OCI-LY7 (cell line): Measurements from ENCODE around the gene GLIS1. TPM values are rescaled to one million over a fixed set of nuclear protein-coding genes. Genes with fewer than 3 reads are reported as not detected.
"Not testable (repeated sequence)": the region's sequence is repeated elsewhere in the genome, so short reads cannot be mapped to it uniquely, and the experiment has no call there.

Source experiments
- BruUV-seq: library from RNA; stranded (reverse); fragments of 400-500 nt; replicated peaks from 2 replicates; lab custom pipeline; 2021; lab: Mats Ljungman, UMichigan
- CTCF ChIA-PET: fragments of 300-600 bp; sonication (Branson Sonifier 250); formaldehyde crosslinking; loops from one replicate; lab custom pipeline; 2022; ENCODE audit warnings: antibody characterized with exemption; ENCODE audit not compliant: unreplicated experiment; lab: Charles Lee
- POLR2A ChIA-PET: fragments of 300-600 bp; sonication (Branson Sonifier 250); formaldehyde crosslinking; loops from one replicate; lab custom pipeline; 2022; ENCODE audit warnings: antibody characterized with exemption; lab: Charles Lee
- DNase-seq: peaks from one replicate; pipeline ENCODE4 v3.0.0-alpha.2; 2015; ENCODE audit warnings: low spot score
- H2AFZ ChIP-seq: fragments of 200-600 bp; sonication (generic), shearing (Covaris generic); 2 replicates; pipeline ENCODE4 v1.6.1; 2014; ENCODE audit warnings: mild to moderate bottlenecking, antibody characterized with exemption, low read length, moderate library complexity
- H3K27ac ChIP-seq: fragments of 200-600 bp; sonication (generic); 2 replicates; pipeline ENCODE4 v1.5.1; 2014; ENCODE audit warnings: mixed run types, low read depth, mild to moderate bottlenecking, moderate library complexity, low read length, inconsistent platforms; ENCODE audit not compliant: poor library complexity, severe bottlenecking
- H3K36me3 ChIP-seq: fragments of 200-600 bp; sonication (generic); 2 replicates; pipeline ENCODE4 v1.6.1; 2014; ENCODE audit warnings: mild to moderate bottlenecking, antibody characterized with exemption, low read length, moderate library complexity, mixed read lengths; ENCODE audit not compliant: insufficient read depth
- H3K4me1 ChIP-seq: fragments of 200-600 bp; sonication (generic); 2 replicates; pipeline ENCODE4 v1.5.1; 2014; ENCODE audit warnings: mild to moderate bottlenecking, low read length; ENCODE audit not compliant: insufficient read depth, poor library complexity, severe bottlenecking
- H3K4me2 ChIP-seq: fragments of 200-600 bp; sonication (generic); 2 replicates; pipeline ENCODE4 v1.6.1; 2014; ENCODE audit warnings: mild to moderate bottlenecking, low read length
- H3K4me3 ChIP-seq: fragments of 200-600 bp; sonication (generic); 2 replicates; pipeline ENCODE4 v1.5.1; 2014; ENCODE audit warnings: mild to moderate bottlenecking, low read depth, low read length; ENCODE audit not compliant: poor library complexity, severe bottlenecking
- H3K79me2 ChIP-seq: fragments of 200-600 bp; sonication (generic); 2 replicates; pipeline ENCODE4 v1.6.1; 2016; ENCODE audit warnings: low read depth, mild to moderate bottlenecking, low read length, moderate library complexity, mixed read lengths; ENCODE audit not compliant: insufficient read depth
- H3K9me2 ChIP-seq: fragments of 200-600 bp; sonication (generic); 2 replicates; pipeline ENCODE4 v1.6.1; 2016; ENCODE audit warnings: mild to moderate bottlenecking, low read length, mixed read lengths; ENCODE audit not compliant: insufficient read depth
- H3K9me3 ChIP-seq: fragments of 200-600 bp; sonication (generic); 2 replicates; pipeline ENCODE4 v1.6.1; 2014; ENCODE audit warnings: mild to moderate bottlenecking, mixed run types, low read length, mixed read lengths
- H4K20me1 ChIP-seq: fragments of 200-600 bp; sonication (generic); 2 replicates; pipeline ENCODE4 v1.6.1; 2014; ENCODE audit warnings: mild to moderate bottlenecking, antibody characterized with exemption, low read length, moderate library complexity, mixed read lengths; ENCODE audit not compliant: insufficient read depth
- EZH2phosphoT487 ChIP-seq: fragments of 200-600 bp; sonication (generic); IDR thresholded peaks from 2 replicates; pipeline ENCODE4 v1.6.1; 2018; ENCODE audit warnings: low read depth, borderline replicate concordance, mild to moderate bottlenecking, mixed run types, antibody characterized with exemption, low read length, moderate library complexity, mixed read lengths
- intact Hi-C: fragments of 100-400 bp; cut with micrococcal nuclease; formaldehyde crosslinking; loops from one replicate; pipeline ENCODE4 v1.10.0; 2022; ENCODE audit not compliant: unreplicated experiment
- total RNA-seq, 2 experiments: library from RNA; depleted of rRNA in 1 of 2; stranded (reverse); fragments of >200 nt in 1 of 2; shearing (Covaris generic) in 1 of 2; gene quantifications; 2 replicates each; pipeline ENCODE4 v1.2.3, GENCODE V29; 2014 to 2022
- TF ChIP-seq, protein P1 (sequence below): fragments of 200-600 bp; sonication (generic); conservative IDR thresholded peaks from 2 replicates; pipeline ENCODE4 v1.5.1; 2014; ENCODE audit warnings: mild to moderate bottlenecking, antibody characterized with exemption, low read length, moderate library complexity, mixed read lengths

GLIS1 gene
- total RNA-seq, 2 experiments from 2014 or later, result not detected

DNA sequence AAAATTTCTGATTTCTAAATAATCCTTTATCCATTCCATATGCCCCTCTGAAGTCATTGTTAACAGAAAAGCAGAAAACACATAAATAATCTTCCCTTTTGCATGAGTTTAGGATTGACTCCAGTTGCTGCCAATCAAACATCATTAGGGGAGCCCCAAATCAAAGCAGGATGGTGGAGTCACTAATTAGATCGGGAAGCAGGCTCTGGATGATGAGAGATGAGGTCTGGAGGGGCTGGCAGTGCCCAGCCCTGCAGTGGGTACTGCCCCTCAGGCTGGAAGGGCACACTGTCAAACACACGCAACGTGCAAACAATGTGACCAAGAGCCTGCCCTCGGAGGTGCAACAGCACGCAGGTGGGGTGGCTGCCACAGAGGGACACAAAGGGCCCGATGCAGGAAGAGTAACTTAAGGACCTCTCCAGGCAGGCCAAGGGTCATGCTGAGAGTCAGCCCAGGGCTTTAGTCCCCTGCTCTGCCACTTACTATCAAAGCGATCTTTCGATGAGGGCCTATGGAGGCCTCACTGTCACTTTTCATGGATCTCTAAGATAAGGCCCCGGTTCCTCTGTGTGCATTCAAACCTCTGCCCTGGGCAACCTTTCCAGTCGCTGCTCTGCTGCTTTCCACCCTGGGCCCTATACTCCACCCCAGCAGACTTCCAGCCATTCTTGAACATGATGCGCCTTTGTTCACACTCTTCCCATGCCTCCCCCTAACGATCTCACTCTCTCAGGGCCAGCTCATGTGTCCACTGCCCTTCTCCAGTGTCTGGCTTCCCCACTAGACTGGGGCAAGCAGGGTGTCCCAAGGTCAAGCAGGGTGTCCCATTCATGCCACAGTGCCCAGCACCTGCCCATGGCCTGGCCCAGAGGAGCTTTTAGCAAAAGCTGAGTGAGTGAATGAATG, 180.9 kb downstream of the GLIS1 start:
- no TSS peak for BruUV-seq

DNA sequence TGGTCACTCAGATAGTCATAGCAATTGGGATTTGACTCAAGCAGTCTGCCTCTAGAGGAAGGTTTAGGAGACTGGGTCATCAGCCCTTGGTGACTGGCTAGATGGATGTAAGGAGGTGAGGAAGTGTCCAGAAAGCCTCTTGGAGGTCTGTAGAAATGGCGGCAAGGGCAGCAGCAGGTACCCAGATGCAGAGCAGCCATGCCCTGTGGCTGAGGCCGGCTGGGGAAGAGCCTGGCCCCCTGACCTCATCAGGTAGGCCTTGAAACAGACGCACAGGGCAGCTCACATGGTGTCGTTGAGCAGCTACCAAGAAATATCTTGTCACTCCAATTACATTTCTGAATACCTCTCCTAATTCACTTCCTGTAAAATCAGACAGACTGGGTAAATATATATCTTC, 181.6 kb downstream of the GLIS1 start:
- Histone ChIP-seq H3K36me3 (no peaks in the 10 kb centered on the region), H3K9me3 (0 out of 2 replicates have a peak, but pooled peaks cover 4% of the 10 kb centered on the region), H3K9me2 (no peaks in the 10 kb centered on the region), H3K4me3 (no peak overlapping the region), H3K79me2 (no peaks in the 10 kb centered on the region), H3K27ac (no peak overlapping the region), H3K4me1 (no peaks in the 10 kb centered on the region), H3K4me2 (no peak overlapping the region), H2AFZ (no peak overlapping the region), H4K20me1 (no peaks in the 10 kb centered on the region)
- ChIA-PET POLR2A (no interaction called here), CTCF (no interaction called here)
- intact Hi-C loops, result no loop called here
- no peak for TF ChIP-seq EZH2phosphoT487
- TF ChIP-seq, protein P1, sequence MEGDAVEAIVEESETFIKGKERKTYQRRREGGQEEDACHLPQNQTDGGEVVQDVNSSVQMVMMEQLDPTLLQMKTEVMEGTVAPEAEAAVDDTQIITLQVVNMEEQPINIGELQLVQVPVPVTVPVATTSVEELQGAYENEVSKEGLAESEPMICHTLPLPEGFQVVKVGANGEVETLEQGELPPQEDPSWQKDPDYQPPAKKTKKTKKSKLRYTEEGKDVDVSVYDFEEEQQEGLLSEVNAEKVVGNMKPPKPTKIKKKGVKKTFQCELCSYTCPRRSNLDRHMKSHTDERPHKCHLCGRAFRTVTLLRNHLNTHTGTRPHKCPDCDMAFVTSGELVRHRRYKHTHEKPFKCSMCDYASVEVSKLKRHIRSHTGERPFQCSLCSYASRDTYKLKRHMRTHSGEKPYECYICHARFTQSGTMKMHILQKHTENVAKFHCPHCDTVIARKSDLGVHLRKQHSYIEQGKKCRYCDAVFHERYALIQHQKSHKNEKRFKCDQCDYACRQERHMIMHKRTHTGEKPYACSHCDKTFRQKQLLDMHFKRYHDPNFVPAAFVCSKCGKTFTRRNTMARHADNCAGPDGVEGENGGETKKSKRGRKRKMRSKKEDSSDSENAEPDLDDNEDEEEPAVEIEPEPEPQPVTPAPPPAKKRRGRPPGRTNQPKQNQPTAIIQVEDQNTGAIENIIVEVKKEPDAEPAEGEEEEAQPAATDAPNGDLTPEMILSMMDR, result no peak
- no TSS peak for BruUV-seq
- no peak for DNase-seq

More for the DNA sequence above, 180.9 kb downstream of the GLIS1 start:
- H3K9me3 ChIP-seq, result 0 out of 2 replicates have a peak, but pooled peaks cover 4% of the 10 kb centered on the region
- no peaks in the 10 kb centered on the region for H3K9me2 ChIP-seq
- H3K4me3 ChIP-seq, result no peak overlapping the region
- no peak for DNase-seq
- CTCF ChIA-PET, result no interaction called here
- H3K36me3 ChIP-seq, result no peaks in the 10 kb centered on the region
- H3K4me1 ChIP-seq, result no peaks in the 10 kb centered on the region
- TF ChIP-seq, protein P1, result no peak
- TF ChIP-seq EZH2phosphoT487, result no peak
- no peak overlapping the region for H3K4me2 ChIP-seq
- H3K79me2 ChIP-seq, result no peaks in the 10 kb centered on the region
- intact Hi-C loops, result no loop called here
- no peak overlapping the region for H3K27ac ChIP-seq
- no peaks in the 10 kb centered on the region for H4K20me1 ChIP-seq
- H2AFZ ChIP-seq, result no peak overlapping the region
- POLR2A ChIA-PET, result no interaction called here

DNA sequence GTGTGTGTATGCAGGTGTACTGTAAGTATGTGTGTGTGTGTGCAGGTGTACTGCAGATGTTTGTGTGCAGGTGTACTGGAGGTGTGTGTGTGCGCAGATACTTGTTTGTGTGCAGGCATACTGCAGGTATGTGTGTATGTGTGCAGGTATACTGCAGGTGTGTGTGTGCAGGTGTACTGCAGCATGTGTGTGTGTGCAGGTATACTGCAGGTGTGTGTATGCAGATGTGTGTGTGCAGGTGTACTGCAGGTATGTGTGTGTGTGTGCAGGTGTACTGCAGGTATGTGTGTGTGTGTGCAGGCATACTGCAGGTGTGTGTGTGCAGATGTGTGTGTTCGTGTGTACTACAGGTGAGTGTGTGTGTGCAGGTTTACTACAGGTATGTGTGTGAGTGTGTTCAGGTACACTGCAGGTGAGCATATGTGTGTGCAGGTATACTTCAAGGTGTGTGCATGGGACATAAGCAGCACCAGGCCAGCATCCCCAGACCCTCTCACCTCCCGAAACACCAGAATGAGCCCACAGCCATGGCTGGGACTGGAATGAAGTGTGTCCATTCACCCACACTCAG, 182.2 kb downstream of the GLIS1 start:
- BruUV-seq, result no TSS peak
- Histone ChIP-seq H3K36me3 (no peaks in the 10 kb centered on the region), H3K27ac (no peak overlapping the region), H3K79me2 (no peaks in the 10 kb centered on the region), H4K20me1 (no peaks in the 10 kb centered on the region), H3K9me2 (no peaks in the 10 kb centered on the region), H3K4me2 (no peak overlapping the region), H2AFZ (no peak overlapping the region), H3K4me1 (no peaks in the 10 kb centered on the region), H3K4me3 (no peak overlapping the region), H3K9me3 (0 out of 2 replicates have a peak, but pooled peaks cover 4% of the 10 kb centered on the region)
- no peak for DNase-seq
- TF ChIP-seq, protein P1, result no peak
- TF ChIP-seq EZH2phosphoT487, result no peak
- intact Hi-C loops, result no loop called here
- ChIA-PET POLR2A (no interaction called here), CTCF (no interaction called here)

DNA sequence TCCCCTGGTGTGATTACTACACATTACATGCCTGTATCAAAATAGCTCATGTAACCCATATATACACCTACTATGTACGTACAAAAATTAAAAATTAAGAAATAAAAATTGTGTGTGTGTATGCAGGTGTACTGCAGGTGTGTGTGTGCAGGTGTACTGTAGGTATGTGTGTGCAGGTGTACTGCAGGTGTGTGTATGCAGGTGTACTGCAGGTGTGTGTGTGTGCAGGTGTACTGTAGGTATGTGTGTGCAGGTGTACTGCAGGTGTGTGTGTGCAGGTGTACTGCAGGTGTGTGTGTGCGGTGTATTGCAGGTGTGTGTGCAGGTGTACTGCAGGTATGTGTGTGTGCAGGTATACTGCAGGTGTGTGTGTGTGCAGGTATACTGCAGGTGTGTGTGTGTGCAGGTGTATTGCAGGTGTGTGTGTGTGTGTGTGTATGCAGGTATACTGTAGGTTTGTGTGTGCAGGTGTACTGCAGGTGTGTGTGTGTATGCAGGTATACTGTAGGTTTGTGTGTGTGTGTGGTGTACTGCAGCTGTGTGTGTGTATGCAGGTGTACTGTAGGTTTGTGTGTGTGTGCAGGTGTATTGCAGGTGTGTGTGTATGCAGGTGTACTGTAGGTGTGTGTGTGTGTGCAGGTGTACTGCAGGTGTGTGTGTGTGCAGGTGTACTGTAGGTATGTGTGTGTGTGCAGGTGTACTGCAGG, 183.2 kb downstream of the GLIS1 start:
- H3K4me2 ChIP-seq, H2AFZ ChIP-seq, H3K9me2 ChIP-seq, H3K4me1 ChIP-seq, POLR2A ChIA-PET, H3K4me3 ChIP-seq, DNase-seq, H3K27ac ChIP-seq, H3K79me2 ChIP-seq, BruUV-seq, H3K9me3 ChIP-seq, intact Hi-C loops, H4K20me1 ChIP-seq, CTCF ChIA-PET, H3K36me3 ChIP-seq: not testable (repeated sequence)
